ENCODE data around the gene DEF6.

Gene DEF6

GRCh38 chr6:35311390-35312075 is 13.9 kb downstream of the DEF6 start:
- no peak overlapping the region for H3K4me3 ChIP-seq (ENCODE audit: low read depth in 1 of 2, low read length in 2 of 2)
- H3K27ac ChIP-seq (ENCODE audit: low read length) = peak overlapping the region; percentile 27
- H3K4me1 ChIP-seq (ENCODE audit: control insufficient read depth in 1 of 2, insufficient read depth in 2 of 2, low read length in 2 of 2) = peaks cover 6 to 12% of the 10 kb centered on the region in 2 donors
- H3K9me3 ChIP-seq (ENCODE audit: control insufficient read depth in 1 of 2, low read length in 2 of 2) = no peaks in the 10 kb centered on the region
- no peaks in the 10 kb centered on the region for H3K36me3 ChIP-seq (ENCODE audit: control insufficient read depth in 1 of 2, insufficient read depth in 2 of 2, low read length in 2 of 2)
- H3K27me3 ChIP-seq (ENCODE audit: low read depth, low read length) = no peaks in the 10 kb centered on the region

GRCh38 chr6:35312076-35312800 is 14.6 kb downstream of the DEF6 start:
- Histone ChIP-seq H3K4me3 (ENCODE audit: low read depth in 1 of 2, low read length in 2 of 2) (no peak overlapping the region), H3K4me1 (ENCODE audit: control insufficient read depth in 1 of 2, insufficient read depth in 2 of 2, low read length in 2 of 2) (peaks cover 6 to 12% of the 10 kb centered on the region in 2 donors), H3K36me3 (ENCODE audit: control insufficient read depth in 1 of 2, insufficient read depth in 2 of 2, low read length in 2 of 2) (peaks cover 0 to 2% of the 10 kb centered on the region in 2 donors), H3K27ac (ENCODE audit: low read length) (no peak overlapping the region), H3K27me3 (ENCODE audit: low read depth, low read length) (no peaks in the 10 kb centered on the region), H3K9me3 (ENCODE audit: control insufficient read depth in 1 of 2, low read length in 2 of 2) (no peaks in the 10 kb centered on the region)

GRCh38 chr6:35312807-35313206 is 15.2 kb downstream of the DEF6 start:
- peaks cover 6 to 15% of the 10 kb centered on the region in 2 donors for H3K4me1 ChIP-seq (ENCODE audit: control insufficient read depth in 1 of 2, insufficient read depth in 2 of 2, low read length in 2 of 2)
- no peak overlapping the region for H3K27ac ChIP-seq (ENCODE audit: low read length)
- no peak overlapping the region for H3K4me3 ChIP-seq (ENCODE audit: low read depth in 1 of 2, low read length in 2 of 2)
- no peaks in the 10 kb centered on the region for H3K27me3 ChIP-seq (ENCODE audit: low read depth, low read length)
- H3K36me3 ChIP-seq (ENCODE audit: control insufficient read depth in 1 of 2, insufficient read depth in 2 of 2, low read length in 2 of 2) = peaks cover 0 to 4% of the 10 kb centered on the region in 2 donors
- H3K9me3 ChIP-seq (ENCODE audit: control insufficient read depth in 1 of 2, low read length in 2 of 2) = no peaks in the 10 kb centered on the region

GRCh38 chr6:35317483-35318195 is 20.0 kb downstream of the DEF6 start:
- Histone ChIP-seq H3K27ac (ENCODE audit: low read length) (no peak overlapping the region), H3K36me3 (ENCODE audit: control insufficient read depth in 1 of 2, insufficient read depth in 2 of 2, low read length in 2 of 2) (peaks cover 0 to 10% of the 10 kb centered on the region in 2 donors), H3K27me3 (ENCODE audit: low read depth, low read length) (no peaks in the 10 kb centered on the region), H3K9me3 (ENCODE audit: control insufficient read depth in 1 of 2, low read length in 2 of 2) (no peaks in the 10 kb centered on the region), H3K4me3 (ENCODE audit: low read depth in 1 of 2, low read length in 2 of 2) (peak overlapping the region; percentile 66 to 75), H3K4me1 (ENCODE audit: control insufficient read depth in 1 of 2, insufficient read depth in 2 of 2, low read length in 2 of 2) (peaks cover 0 to 5% of the 10 kb centered on the region in 2 donors)

GRCh38 chr6:35318196-35319171 is 20.9 kb downstream of the DEF6 start:
- Histone ChIP-seq H3K9me3 (ENCODE audit: control insufficient read depth in 1 of 2, low read length in 2 of 2) (no peaks in the 10 kb centered on the region), H3K27me3 (ENCODE audit: low read depth, low read length) (no peaks in the 10 kb centered on the region), H3K36me3 (ENCODE audit: control insufficient read depth in 1 of 2, insufficient read depth in 2 of 2, low read length in 2 of 2) (peaks cover 0 to 10% of the 10 kb centered on the region in 2 donors), H3K4me1 (ENCODE audit: control insufficient read depth in 1 of 2, insufficient read depth in 2 of 2, low read length in 2 of 2) (peaks cover 0 to 5% of the 10 kb centered on the region in 2 donors), H3K4me3 (ENCODE audit: low read depth in 1 of 2, low read length in 2 of 2) (peak overlapping the region; percentile 66 to 75), H3K27ac (ENCODE audit: low read length) (peak overlapping the region; percentile 65)

GRCh38 chr6:35319346-35320030 is 21.9 kb downstream of the DEF6 start:
- H3K4me3 ChIP-seq (ENCODE audit: low read depth in 1 of 2, low read length in 2 of 2) = no peak overlapping the region
- no peaks in the 10 kb centered on the region for H3K9me3 ChIP-seq (ENCODE audit: control insufficient read depth in 1 of 2, low read length in 2 of 2)
- peaks cover 0 to 10% of the 10 kb centered on the region in 2 donors for H3K36me3 ChIP-seq (ENCODE audit: control insufficient read depth in 1 of 2, insufficient read depth in 2 of 2, low read length in 2 of 2)
- peaks cover 0 to 5% of the 10 kb centered on the region in 2 donors for H3K4me1 ChIP-seq (ENCODE audit: control insufficient read depth in 1 of 2, insufficient read depth in 2 of 2, low read length in 2 of 2)
- H3K27ac ChIP-seq (ENCODE audit: low read length) = no peak overlapping the region
- H3K27me3 ChIP-seq (ENCODE audit: low read depth, low read length) = no peaks in the 10 kb centered on the region

GRCh38 chr6:35320031-35320410 is 22.4 kb downstream of the DEF6 start:
- H3K36me3 ChIP-seq (ENCODE audit: control insufficient read depth in 1 of 2, insufficient read depth in 2 of 2, low read length in 2 of 2) = peaks cover 0 to 10% of the 10 kb centered on the region in 2 donors
- peaks cover 0 to 5% of the 10 kb centered on the region in 2 donors for H3K4me1 ChIP-seq (ENCODE audit: control insufficient read depth in 1 of 2, insufficient read depth in 2 of 2, low read length in 2 of 2)
- H3K4me3 ChIP-seq (ENCODE audit: low read depth in 1 of 2, low read length in 2 of 2) = no peak overlapping the region
- H3K9me3 ChIP-seq (ENCODE audit: control insufficient read depth in 1 of 2, low read length in 2 of 2) = no peaks in the 10 kb centered on the region
- no peaks in the 10 kb centered on the region for H3K27me3 ChIP-seq (ENCODE audit: low read depth, low read length)
- H3K27ac ChIP-seq (ENCODE audit: low read length) = no peak overlapping the region

GRCh38 chr6:35321091-35321490 is 23.5 kb downstream of the DEF6 start:
- no peaks in the 10 kb centered on the region for H3K9me3 ChIP-seq (ENCODE audit: control insufficient read depth in 1 of 2, low read length in 2 of 2)
- H3K4me3 ChIP-seq (ENCODE audit: low read depth in 1 of 2, low read length in 2 of 2) = no peak overlapping the region
- no peaks in the 10 kb centered on the region for H3K27me3 ChIP-seq (ENCODE audit: low read depth, low read length)
- H3K27ac ChIP-seq (ENCODE audit: low read length) = no peak overlapping the region
- H3K36me3 ChIP-seq (ENCODE audit: control insufficient read depth in 1 of 2, insufficient read depth in 2 of 2, low read length in 2 of 2) = peaks cover 0 to 10% of the 10 kb centered on the region in 2 donors
- peaks cover 0 to 5% of the 10 kb centered on the region in 2 donors for H3K4me1 ChIP-seq (ENCODE audit: control insufficient read depth in 1 of 2, insufficient read depth in 2 of 2, low read length in 2 of 2)

GRCh38 chr6:35327349-35328027 is 29.9 kb downstream of the DEF6 start:
- no peak overlapping the region for H3K4me3 ChIP-seq (ENCODE audit: low read depth in 1 of 2, low read length in 2 of 2)
- H3K36me3 ChIP-seq (ENCODE audit: control insufficient read depth in 1 of 2, insufficient read depth in 2 of 2, low read length in 2 of 2) = no peaks in the 10 kb centered on the region
- H3K27ac ChIP-seq (ENCODE audit: low read length) = no peak overlapping the region
- H3K9me3 ChIP-seq (ENCODE audit: control insufficient read depth in 1 of 2, low read length in 2 of 2) = no peaks in the 10 kb centered on the region
- H3K27me3 ChIP-seq (ENCODE audit: low read depth, low read length) = no peaks in the 10 kb centered on the region
- H3K4me1 ChIP-seq (ENCODE audit: control insufficient read depth in 1 of 2, insufficient read depth in 2 of 2, low read length in 2 of 2) = no peaks in the 10 kb centered on the region

Data from muscle layer of duodenum (tissue), 2 donors.